ENCODE data around the gene NOLC1.

NOLC1 gene

GRCh38 chr10:102151774-102152544 lies at the start of gene NOLC1:
TSS of gene NOLC1 (plus strand) at chr10:102152389. CDS start at chr10:102152411, 22 bp downstream.
- DNase-seq (ENCODE audit: low read depth in 2 of 2), result peak; percentile 98 to 100

- DNase-seq (ENCODE audit: low read depth in 2 of 2), result no peak
Measured at GRCh38 chr10:102102421-102102820, 49.8 kb upstream of the NOLC1 start.

- DNase-seq (ENCODE audit: low read depth in 2 of 2), result no peak
Measured at GRCh38 chr10:102106998-102107397, 45.2 kb upstream of the NOLC1 start.

GRCh38 chr10:102109166-102110116 lies 42.7 kb upstream of the NOLC1 start:
- no peak for DNase-seq (ENCODE audit: low read depth in 2 of 2)

- no peak for DNase-seq (ENCODE audit: low read depth in 2 of 2)
Measured at GRCh38 chr10:102111276-102111675, 40.9 kb upstream of the NOLC1 start.

GRCh38 chr10:102112210-102112817 lies 39.9 kb upstream of the NOLC1 start:
- DNase-seq (ENCODE audit: low read depth in 2 of 2), result no peak

- DNase-seq (ENCODE audit: low read depth in 2 of 2), result no peak
Measured at GRCh38 chr10:102113261-102113955, 38.8 kb upstream of the NOLC1 start.

GRCh38 chr10:102113956-102114857 lies 38.0 kb upstream of the NOLC1 start:
- DNase-seq (ENCODE audit: low read depth in 2 of 2), result no peak

GRCh38 chr10:102114861-102115618 lies 37.1 kb upstream of the NOLC1 start:
- DNase-seq (ENCODE audit: low read depth in 2 of 2), result peak; percentile 83 to 88

- no peak for DNase-seq (ENCODE audit: low read depth in 2 of 2)
Measured at GRCh38 chr10:102115775-102116174, 36.4 kb upstream of the NOLC1 start.

GRCh38 chr10:102116656-102117055 lies 35.5 kb upstream of the NOLC1 start:
- DNase-seq (ENCODE audit: low read depth in 2 of 2), result no peak

- DNase-seq (ENCODE audit: low read depth in 2 of 2), result peak; percentile 40 to 43
Measured at GRCh38 chr10:102117391-102118159, 34.6 kb upstream of the NOLC1 start.

- no peak for DNase-seq (ENCODE audit: low read depth in 2 of 2)
Measured at GRCh38 chr10:102118867-102119266, 33.3 kb upstream of the NOLC1 start.

- DNase-seq (ENCODE audit: low read depth in 2 of 2), result peak in 1 of 2 donors; percentile 37
Measured at GRCh38 chr10:102119417-102120141, 32.6 kb upstream of the NOLC1 start.

GRCh38 chr10:102120142-102120990 lies 31.8 kb upstream of the NOLC1 start, which contains the start of gene LDB1:
TSS of gene LDB1 (minus strand) at chr10:102120368. CDS start at chr10:102120110, 258 bp downstream.
- peak; percentile 45 to 47 for DNase-seq (ENCODE audit: low read depth in 2 of 2)

- DNase-seq (ENCODE audit: low read depth in 2 of 2), result no peak
Measured at GRCh38 chr10:102120991-102121738, 31.0 kb upstream of the NOLC1 start.
